Psoas muscle (tissue), 8 donors: Measurements from ENCODE around the gene NTNG1. TPM values are rescaled to one million over a fixed set of nuclear protein-coding genes. Genes with fewer than 3 reads are reported as not detected.

Experiments
- ATAC-seq, 4 donors: fragments of 200-7000 bp; cut with Tn5 transposase; one replicate each; pipeline ENCODE4 v1.9.1; 2020; ENCODE audit warnings: moderate library complexity in 3 of 4, mild to moderate bottlenecking in 2 of 4
- DNase-seq, 2 donors: peaks; one replicate each; pipeline ENCODE4 v3.0.0-alpha.2; 2020
- H3K27ac ChIP-seq: fragments of 200-600 bp; one replicate; pipeline ENCODE4 v1.8.0; 2022
- H3K27me3 ChIP-seq, 3 donors: fragments of 200-600 bp in 1 of 3; one replicate each; pipeline versions ENCODE4 v1.6.1 to v1.8.0; 2013 to 2022; ENCODE audit warnings: low read length in 2 of 3, mild to moderate bottlenecking in 2 of 3, moderate library complexity in 1 of 3; ENCODE audit not compliant: insufficient read depth in 3 of 3
- H3K36me3 ChIP-seq, 2 donors: fragments of 200-600 bp in 1 of 2; one replicate each; pipeline versions ENCODE4 v1.6.1 to v1.8.0; 2013 to 2022; ENCODE audit warnings: low read depth in 1 of 2, mild to moderate bottlenecking in 1 of 2, moderate library complexity in 1 of 2; ENCODE audit not compliant: insufficient read depth in 1 of 2
- H3K4me1 ChIP-seq: fragments of 200-600 bp; one replicate; pipeline ENCODE4 v1.8.0; 2022
- H3K4me3 ChIP-seq: fragments of 200-600 bp; one replicate; pipeline ENCODE4 v1.8.0; 2022; ENCODE audit warnings: mild to moderate bottlenecking
- H3K9me3 ChIP-seq: fragments of 200-600 bp; one replicate; pipeline ENCODE4 v1.8.0; 2022
- WGBS, 3 donors: extraction: QIAGEN DNeasy Blood & Tissue Kit; methylation state at CpG; one replicate each; pipeline versions ENCODE4 v1.1.6 to v1.1.7; 2013; 5-methylcytosine and 5-hydroxymethylcytosine counted together
- intact Hi-C, 2 donors: fragments of 100-400 bp; cut with DNase I; formaldehyde crosslinking; loops; one replicate each; pipeline versions ENCODE4 v1.11.0 to v1.14.2; 2022
- polyA plus RNA-seq, 3 donors: library from polyadenylated mRNA; stranded (reverse); fragments of 200-250 nt; gene quantifications; one replicate each; pipeline ENCODE4 v1.2.3, GENCODE V29; 2013
- total RNA-seq, 4 donors: library from RNA; stranded (reverse); fragmentation: NEBNext Ultra II Directional in 2 of 4; extraction: Animal tissue kit (Norgen Biotek cat#: 25700) in 2 of 4; gene quantifications; one replicate each; pipeline versions ENCODE4 v1.2.1 to v1.2.4, GENCODE V29; 2021 to 2023
- TF ChIP-seq, protein P1 (sequence below): fragments of 200-600 bp; IDR thresholded peaks from one replicate; pipeline ENCODE4 v1.8.0; 2022; ENCODE audit warnings: antibody characterized with exemption
- donor health status: healthy with polysubstance abuse.
- donor health status: DM: no; HTN: no; CAD: no; lungs with moderate emphysema.
- donor health status: Bipolar disorder and iron deficiency.
- donor health status: healthy.
- donor health status: DM: yes; HTN: yes; CAD: no.
- donor health status: DM: no; HTN: no; CAD: no.
- donor health status: DM: no; HTN: no; CAD: no.
- donor health status: DM: yes; HTN: yes; CAD: no.

The NTNG1 gene
- total and polyA plus RNA-seq, 7 donors = 0.01 to 0.34 (median 0.27) TPM; not detected in 4

DNA sequence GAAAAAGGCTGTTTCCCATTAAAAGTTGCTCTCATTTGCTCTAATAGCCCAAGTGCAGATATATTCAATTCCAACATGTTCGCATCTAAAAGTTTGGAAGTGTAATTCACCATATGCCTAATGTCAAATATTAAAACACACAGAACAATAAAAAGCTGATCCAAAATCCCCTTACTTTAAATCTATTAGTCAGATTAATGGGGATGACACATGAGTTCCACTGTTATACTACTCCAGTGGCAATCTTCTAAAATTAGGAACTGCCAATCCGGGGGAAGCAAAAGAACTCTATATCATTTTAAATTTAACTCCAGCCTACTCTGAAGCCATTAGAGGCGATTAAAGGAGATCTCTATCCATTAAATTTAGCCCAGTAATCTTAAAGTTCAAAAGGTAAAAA, 317.1 kb downstream of the NTNG1 start:
- Histone ChIP-seq H3K9me3 (no peaks in the 10 kb centered on the region), H3K27ac (peak overlapping the region; percentile 38), H3K27me3 (no peaks in the 10 kb centered on the region), H3K36me3 (no peaks in the 10 kb centered on the region), H3K4me3 (no peak overlapping the region), H3K4me1 (peaks cover 35% of the 10 kb centered on the region)
- TF ChIP-seq, protein P1, sequence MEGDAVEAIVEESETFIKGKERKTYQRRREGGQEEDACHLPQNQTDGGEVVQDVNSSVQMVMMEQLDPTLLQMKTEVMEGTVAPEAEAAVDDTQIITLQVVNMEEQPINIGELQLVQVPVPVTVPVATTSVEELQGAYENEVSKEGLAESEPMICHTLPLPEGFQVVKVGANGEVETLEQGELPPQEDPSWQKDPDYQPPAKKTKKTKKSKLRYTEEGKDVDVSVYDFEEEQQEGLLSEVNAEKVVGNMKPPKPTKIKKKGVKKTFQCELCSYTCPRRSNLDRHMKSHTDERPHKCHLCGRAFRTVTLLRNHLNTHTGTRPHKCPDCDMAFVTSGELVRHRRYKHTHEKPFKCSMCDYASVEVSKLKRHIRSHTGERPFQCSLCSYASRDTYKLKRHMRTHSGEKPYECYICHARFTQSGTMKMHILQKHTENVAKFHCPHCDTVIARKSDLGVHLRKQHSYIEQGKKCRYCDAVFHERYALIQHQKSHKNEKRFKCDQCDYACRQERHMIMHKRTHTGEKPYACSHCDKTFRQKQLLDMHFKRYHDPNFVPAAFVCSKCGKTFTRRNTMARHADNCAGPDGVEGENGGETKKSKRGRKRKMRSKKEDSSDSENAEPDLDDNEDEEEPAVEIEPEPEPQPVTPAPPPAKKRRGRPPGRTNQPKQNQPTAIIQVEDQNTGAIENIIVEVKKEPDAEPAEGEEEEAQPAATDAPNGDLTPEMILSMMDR = no peak
- WGBS, 3 donors = 40 to 55% (median 42%) methylated on average over 3 of the region's 3 CpGs
- intact Hi-C loops = no loop called here
- DNase-seq = no peak
- peak in 2 of 4 donors; percentile 49 to 57 for ATAC-seq

DNA sequence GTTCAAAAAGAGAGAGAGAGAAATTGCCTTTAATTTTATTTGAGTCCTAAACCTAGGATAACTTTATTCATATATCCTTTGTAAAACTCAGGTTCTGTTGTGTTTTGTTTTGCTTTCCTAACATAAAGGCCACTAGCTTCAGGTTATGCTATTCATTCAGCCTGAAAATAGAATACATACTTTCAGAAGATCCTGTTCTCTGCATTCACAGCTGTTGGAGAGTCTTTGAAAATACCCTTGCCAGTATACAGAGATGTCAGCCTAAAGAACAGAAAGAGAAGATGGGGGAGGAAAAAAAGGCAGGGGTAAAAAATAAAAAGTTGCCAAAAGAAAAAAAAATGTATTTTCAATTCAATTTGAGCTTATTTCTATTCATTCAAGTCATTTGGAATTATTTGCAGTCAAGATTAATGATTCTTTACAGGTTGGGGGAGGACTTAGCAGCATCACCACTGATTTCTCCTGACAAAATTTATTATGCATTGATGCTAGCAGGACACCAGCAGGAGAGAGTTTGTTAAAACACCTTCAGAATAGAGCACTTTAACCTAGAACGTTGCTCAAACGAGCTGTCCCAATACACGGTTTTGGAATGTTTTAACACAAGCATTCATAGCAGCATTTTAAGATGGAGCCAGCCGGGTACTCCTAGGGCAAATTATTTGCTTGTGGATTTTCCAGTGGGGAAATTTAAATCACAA, 318.5 kb downstream of the NTNG1 start:
- H3K27ac ChIP-seq = no peak overlapping the region
- peaks cover 32% of the 10 kb centered on the region for H3K4me1 ChIP-seq
- TF ChIP-seq, protein P1 = no peak
- no peak overlapping the region for H3K4me3 ChIP-seq
- intact Hi-C loops = no loop called here
- 36 to 55% (median 49%) methylated on average over 4 of the region's 4 CpGs for WGBS, 3 donors
- no peaks in the 10 kb centered on the region for H3K27me3 ChIP-seq
- H3K36me3 ChIP-seq = no peaks in the 10 kb centered on the region
- no peaks in the 10 kb centered on the region for H3K9me3 ChIP-seq
- ATAC-seq (no peak), DNase-seq (no peak)

DNA sequence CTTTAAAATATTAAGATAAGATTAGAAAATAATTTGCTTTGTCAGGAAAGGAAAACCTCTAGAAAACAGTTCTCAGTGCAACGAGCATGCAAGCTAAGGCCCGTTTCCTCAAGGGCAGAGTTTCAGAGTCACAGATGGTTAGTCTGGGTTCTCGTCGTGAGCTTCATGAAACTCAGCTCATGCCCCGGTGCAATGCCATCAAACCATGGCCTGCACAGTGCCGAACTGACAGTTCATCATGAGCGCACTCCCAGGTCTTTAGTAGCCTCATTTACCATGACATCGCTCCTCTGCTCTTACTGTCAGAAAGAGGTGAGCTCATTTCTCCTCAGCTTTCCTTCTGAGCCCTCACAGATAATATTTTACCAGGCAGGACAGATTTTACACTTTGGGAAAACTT, 319.2 kb downstream of the NTNG1 start:
- Histone ChIP-seq H3K4me3 (no peak overlapping the region), H3K9me3 (no peaks in the 10 kb centered on the region), H3K36me3 (no peaks in the 10 kb centered on the region), H3K27ac (no peak overlapping the region), H3K27me3 (no peaks in the 10 kb centered on the region), H3K4me1 (peaks cover 32% of the 10 kb centered on the region)
- DNase-seq (no peak), ATAC-seq (no peak)
- intact Hi-C loops = no loop called here
- TF ChIP-seq, protein P1 = no peak
- WGBS, 3 donors = 69 to 79% (median 72%) methylated on average over 8 of the region's 8 CpGs

DNA sequence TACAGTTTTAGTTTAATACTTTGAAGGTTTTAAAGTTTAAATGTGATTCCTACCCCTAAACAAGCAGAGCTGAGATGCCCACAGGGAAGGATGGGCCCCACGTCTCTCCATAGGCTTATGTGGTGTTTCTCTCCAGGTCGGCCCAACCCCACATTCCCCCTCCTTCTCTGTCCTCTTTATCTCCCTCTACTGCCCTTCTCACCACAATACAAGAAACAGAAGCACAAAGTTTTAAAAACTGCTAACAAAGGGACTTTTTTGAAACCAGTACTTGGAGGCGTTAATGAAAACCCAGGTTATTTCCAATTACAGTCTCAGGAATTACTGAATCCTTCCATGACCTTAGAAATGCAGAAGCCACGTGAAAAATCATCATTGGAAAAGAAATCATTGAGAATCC, 324.0 kb downstream of the NTNG1 start:
- WGBS, 3 donors = 63 to 65% (median 65%) methylated on average over 4 of the region's 4 CpGs
- intact Hi-C loops = no loop called here
- H3K36me3 ChIP-seq = no peaks in the 10 kb centered on the region

More for the DNA sequence above, 324.0 kb downstream of the NTNG1 start:
- no peak overlapping the region for H3K4me3 ChIP-seq
- DNase-seq (no peak), ATAC-seq (no peak)
- no peak overlapping the region for H3K27ac ChIP-seq
- H3K9me3 ChIP-seq = no peaks in the 10 kb centered on the region
- H3K4me1 ChIP-seq = peaks cover under 1% of the 10 kb centered on the region
- TF ChIP-seq, protein P1 = no peak
- H3K27me3 ChIP-seq = no peaks in the 10 kb centered on the region
